ENCODE data around the gene SLAMF7. TPM values are rescaled to one million over a fixed set of nuclear protein-coding genes. Genes with fewer than 3 reads are reported as not detected.

The SLAMF7 gene
- total RNA-seq, 4 donors from 2014 or later, result 2.5 to 3.9 (median 2.7) TPM

DNA sequence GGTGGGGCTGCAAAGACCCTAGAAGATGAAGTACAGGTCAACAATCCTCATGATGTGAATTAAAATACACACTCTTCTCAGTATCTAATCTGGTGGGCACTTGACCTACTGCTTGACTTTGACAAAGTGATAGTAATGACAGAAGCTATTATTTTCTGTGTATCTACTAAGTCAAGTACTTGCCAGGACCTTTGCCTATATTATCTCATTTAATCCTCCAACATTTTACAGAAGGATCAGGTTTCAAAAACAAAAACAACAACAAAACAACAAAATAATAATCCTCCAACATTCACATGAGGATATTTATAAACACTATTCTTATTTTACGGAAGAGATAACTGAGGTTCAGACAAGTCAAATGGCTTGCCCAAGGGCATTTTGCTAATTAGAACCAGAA lies 23.0 kb upstream of the SLAMF7 start:
- Histone ChIP-seq H3K27me3 (no peaks in the 10 kb centered on the region), H3K4me3 (no peak overlapping the region), H3K4me1 (peaks cover 0 to 10% (median 4%) of the 10 kb centered on the region in 4 donors), H3K9me3 (no peaks in the 10 kb centered on the region), H3K36me3 (no peaks in the 10 kb centered on the region), H3K27ac (no peak overlapping the region)
- TF ChIP-seq, protein P1, sequence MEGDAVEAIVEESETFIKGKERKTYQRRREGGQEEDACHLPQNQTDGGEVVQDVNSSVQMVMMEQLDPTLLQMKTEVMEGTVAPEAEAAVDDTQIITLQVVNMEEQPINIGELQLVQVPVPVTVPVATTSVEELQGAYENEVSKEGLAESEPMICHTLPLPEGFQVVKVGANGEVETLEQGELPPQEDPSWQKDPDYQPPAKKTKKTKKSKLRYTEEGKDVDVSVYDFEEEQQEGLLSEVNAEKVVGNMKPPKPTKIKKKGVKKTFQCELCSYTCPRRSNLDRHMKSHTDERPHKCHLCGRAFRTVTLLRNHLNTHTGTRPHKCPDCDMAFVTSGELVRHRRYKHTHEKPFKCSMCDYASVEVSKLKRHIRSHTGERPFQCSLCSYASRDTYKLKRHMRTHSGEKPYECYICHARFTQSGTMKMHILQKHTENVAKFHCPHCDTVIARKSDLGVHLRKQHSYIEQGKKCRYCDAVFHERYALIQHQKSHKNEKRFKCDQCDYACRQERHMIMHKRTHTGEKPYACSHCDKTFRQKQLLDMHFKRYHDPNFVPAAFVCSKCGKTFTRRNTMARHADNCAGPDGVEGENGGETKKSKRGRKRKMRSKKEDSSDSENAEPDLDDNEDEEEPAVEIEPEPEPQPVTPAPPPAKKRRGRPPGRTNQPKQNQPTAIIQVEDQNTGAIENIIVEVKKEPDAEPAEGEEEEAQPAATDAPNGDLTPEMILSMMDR (IDR thresholded peaks at IDR 0.05), result no peak
- no peak for TF ChIP-seq POLR2A (IDR thresholded peaks at IDR 0.05)
- no peak for DNase-seq

GRCh38 chr1:160717306-160717705 lies 21.7 kb upstream of the SLAMF7 start:
- no peak for TF ChIP-seq POLR2A (IDR thresholded peaks at IDR 0.05)
- TF ChIP-seq, protein P1 (IDR thresholded peaks at IDR 0.05), result no peak
- DNase-seq, result no peak
- Histone ChIP-seq H3K4me3 (no peak overlapping the region), H3K36me3 (no peaks in the 10 kb centered on the region), H3K4me1 (peaks cover 0 to 6% (median 2%) of the 10 kb centered on the region in 4 donors), H3K27ac (no peak overlapping the region), H3K9me3 (no peaks in the 10 kb centered on the region), H3K27me3 (no peaks in the 10 kb centered on the region)

GRCh38 chr1:160718210-160718609 lies 20.8 kb upstream of the SLAMF7 start:
- Histone ChIP-seq H3K27me3 (no peaks in the 10 kb centered on the region), H3K36me3 (no peaks in the 10 kb centered on the region), H3K27ac (no peak overlapping the region), H3K9me3 (no peaks in the 10 kb centered on the region), H3K4me1 (no peaks in the 10 kb centered on the region), H3K4me3 (no peak overlapping the region)
- no peak for DNase-seq
- no peak for TF ChIP-seq POLR2A (IDR thresholded peaks at IDR 0.05)
- TF ChIP-seq, protein P1 (IDR thresholded peaks at IDR 0.05), result no peak

DNA sequence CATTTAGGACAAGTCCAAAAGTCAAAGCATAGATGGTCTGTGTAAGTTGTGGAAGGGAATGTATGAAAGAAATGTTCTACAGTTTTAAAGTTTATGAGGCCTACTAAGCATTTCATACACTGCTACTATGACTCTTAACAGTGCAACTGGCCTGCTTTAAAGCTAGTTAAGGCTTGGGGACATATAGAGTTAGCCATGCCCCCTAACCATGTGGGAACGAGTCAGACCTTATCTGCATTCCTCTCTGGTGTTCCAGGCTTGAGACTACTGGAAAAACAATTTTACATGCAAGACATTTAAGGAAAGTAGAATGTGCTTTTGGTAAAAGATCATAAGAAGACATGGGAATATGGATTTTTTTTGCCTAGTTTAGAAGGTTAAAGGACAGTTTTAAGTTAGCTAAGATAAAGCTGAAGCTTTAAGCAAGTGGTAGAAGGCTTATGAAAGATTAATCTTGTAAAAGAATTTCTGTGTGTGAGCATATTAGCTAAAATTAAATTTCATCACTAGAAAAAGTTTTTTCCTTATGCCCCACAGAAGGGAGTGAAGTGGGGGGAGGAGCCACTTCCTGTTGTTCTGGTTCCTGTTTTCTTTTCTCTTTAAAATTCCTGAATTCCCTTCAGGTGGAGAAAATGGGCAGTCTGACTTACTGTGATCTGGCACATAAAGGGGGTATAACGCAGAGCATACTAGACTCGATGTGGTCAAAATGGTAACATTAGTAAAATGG lies 18.5 kb upstream of the SLAMF7 start:
- TF ChIP-seq, protein P1 (IDR thresholded peaks at IDR 0.05), result no peak
- TF ChIP-seq POLR2A (IDR thresholded peaks at IDR 0.05), result no peak
- no peaks in the 10 kb centered on the region for H3K36me3 ChIP-seq
- no peak overlapping the region for H3K4me3 ChIP-seq
- no peak for DNase-seq
- no peaks in the 10 kb centered on the region for H3K27me3 ChIP-seq
- H3K27ac ChIP-seq, result no peak overlapping the region
- H3K9me3 ChIP-seq, result no peaks in the 10 kb centered on the region
- H3K4me1 ChIP-seq, result no peaks in the 10 kb centered on the region

- H3K4me1 ChIP-seq, result peaks cover 0 to 5% (median under 1%) of the 10 kb centered on the region in 4 donors
- TF ChIP-seq POLR2A (IDR thresholded peaks at IDR 0.05), result no peak
- TF ChIP-seq, protein P1 (IDR thresholded peaks at IDR 0.05), result no peak
- H3K9me3 ChIP-seq, result no peaks in the 10 kb centered on the region
- DNase-seq, result no peak
- no peaks in the 10 kb centered on the region for H3K36me3 ChIP-seq
- no peak overlapping the region for H3K4me3 ChIP-seq
- no peaks in the 10 kb centered on the region for H3K27me3 ChIP-seq
- H3K27ac ChIP-seq, result no peak overlapping the region
Observed at GRCh38 chr1:160721473-160721872, 17.6 kb upstream of the SLAMF7 start.

Data from Peyer's patch (tissue), 4 donors.